Psoas muscle (tissue), 8 donors: Measurements from ENCODE around the gene ZNF622. TPM values are rescaled to one million over a fixed set of nuclear protein-coding genes. Genes with fewer than 3 reads are reported as not detected.

Source experiments
- ATAC-seq, 4 donors: fragments of 200-7000 bp; cut with Tn5 transposase; one replicate each; pipeline ENCODE4 v1.9.1; 2020; ENCODE audit warnings: moderate library complexity in 3 of 4, mild to moderate bottlenecking in 2 of 4
- DNase-seq, 2 donors: peaks; one replicate each; pipeline ENCODE4 v3.0.0-alpha.2; 2020
- H3K27ac ChIP-seq: fragments of 200-600 bp; one replicate; pipeline ENCODE4 v1.8.0; 2022
- H3K27me3 ChIP-seq, 3 donors: fragments of 200-600 bp in 1 of 3; one replicate each; pipeline versions ENCODE4 v1.6.1 to v1.8.0; 2013 to 2022; ENCODE audit warnings: low read length in 2 of 3, mild to moderate bottlenecking in 2 of 3, moderate library complexity in 1 of 3; ENCODE audit not compliant: insufficient read depth in 3 of 3
- H3K36me3 ChIP-seq, 2 donors: fragments of 200-600 bp in 1 of 2; one replicate each; pipeline versions ENCODE4 v1.6.1 to v1.8.0; 2013 to 2022; ENCODE audit warnings: low read depth in 1 of 2, mild to moderate bottlenecking in 1 of 2, moderate library complexity in 1 of 2; ENCODE audit not compliant: insufficient read depth in 1 of 2
- H3K4me1 ChIP-seq: fragments of 200-600 bp; one replicate; pipeline ENCODE4 v1.8.0; 2022
- H3K4me3 ChIP-seq: fragments of 200-600 bp; one replicate; pipeline ENCODE4 v1.8.0; 2022; ENCODE audit warnings: mild to moderate bottlenecking
- H3K9me3 ChIP-seq: fragments of 200-600 bp; one replicate; pipeline ENCODE4 v1.8.0; 2022
- WGBS, 3 donors: extraction: QIAGEN DNeasy Blood & Tissue Kit; methylation state at CpG; one replicate each; pipeline versions ENCODE4 v1.1.6 to v1.1.7; 2013; 5-methylcytosine and 5-hydroxymethylcytosine counted together
- intact Hi-C, 2 donors: fragments of 100-400 bp; cut with DNase I; formaldehyde crosslinking; loops; one replicate each; pipeline versions ENCODE4 v1.11.0 to v1.14.2; 2022
- long read RNA-seq, 2 donors: library from polyadenylated mRNA; unstranded; transcript quantifications; one replicate each; pipeline ENCODE4 v2.0.0, GENCODE V29; 2021
- polyA plus RNA-seq, 3 donors: library from polyadenylated mRNA; stranded (reverse); fragments of 200-250 nt; gene quantifications; one replicate each; pipeline ENCODE4 v1.2.3, GENCODE V29; 2013
- total RNA-seq, 4 donors: library from RNA; stranded (reverse); fragmentation: NEBNext Ultra II Directional in 2 of 4; extraction: Animal tissue kit (Norgen Biotek cat#: 25700) in 2 of 4; gene quantifications; one replicate each; pipeline versions ENCODE4 v1.2.1 to v1.2.4, GENCODE V29; 2021 to 2023
- TF ChIP-seq, protein P1 (sequence below): fragments of 200-600 bp; IDR thresholded peaks from one replicate; pipeline ENCODE4 v1.8.0; 2022; ENCODE audit warnings: antibody characterized with exemption
- donor health status: healthy with polysubstance abuse.
- donor health status: DM: no; HTN: no; CAD: no; lungs with moderate emphysema.
- donor health status: Bipolar disorder and iron deficiency.
- donor health status: healthy.
- donor health status: DM: yes; HTN: yes; CAD: no.
- donor health status: DM: no; HTN: no; CAD: no.
- donor health status: DM: no; HTN: no; CAD: no.
- donor health status: DM: yes; HTN: yes; CAD: no.

Gene ZNF622, protein sequence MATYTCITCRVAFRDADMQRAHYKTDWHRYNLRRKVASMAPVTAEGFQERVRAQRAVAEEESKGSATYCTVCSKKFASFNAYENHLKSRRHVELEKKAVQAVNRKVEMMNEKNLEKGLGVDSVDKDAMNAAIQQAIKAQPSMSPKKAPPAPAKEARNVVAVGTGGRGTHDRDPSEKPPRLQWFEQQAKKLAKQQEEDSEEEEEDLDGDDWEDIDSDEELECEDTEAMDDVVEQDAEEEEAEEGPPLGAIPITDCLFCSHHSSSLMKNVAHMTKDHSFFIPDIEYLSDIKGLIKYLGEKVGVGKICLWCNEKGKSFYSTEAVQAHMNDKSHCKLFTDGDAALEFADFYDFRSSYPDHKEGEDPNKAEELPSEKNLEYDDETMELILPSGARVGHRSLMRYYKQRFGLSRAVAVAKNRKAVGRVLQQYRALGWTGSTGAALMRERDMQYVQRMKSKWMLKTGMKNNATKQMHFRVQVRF
- total RNA-seq = 10 to 100 TPM; 11.8 to 77.2 (median 24.7) TPM
- polyA plus RNA-seq = 100 to 1,000 TPM in 1 of 3 donors, 10 to 100 TPM in 2; 43.5 to 142 (median 75.8) TPM
- long read RNA-seq, donor 1, transcript ZNF622-201 (6 exons, 1,699 nt) = major isoform, 15 of 15 reads
- long read RNA-seq, donor 1, partial matches to known transcripts = 0 of 15 reads
- long read RNA-seq, donor 1, other reads (novel, unspliced or antisense) = 0 of 15 reads
- long read RNA-seq, donor 2, transcript ZNF622-201 (6 exons, 1,699 nt) = major isoform, 162 of 166 reads
- long read RNA-seq, donor 2, partial matches to known transcripts = 1 of 166 reads
- long read RNA-seq, donor 2, other reads (novel, unspliced or antisense) = 3 of 166 reads

DNA sequence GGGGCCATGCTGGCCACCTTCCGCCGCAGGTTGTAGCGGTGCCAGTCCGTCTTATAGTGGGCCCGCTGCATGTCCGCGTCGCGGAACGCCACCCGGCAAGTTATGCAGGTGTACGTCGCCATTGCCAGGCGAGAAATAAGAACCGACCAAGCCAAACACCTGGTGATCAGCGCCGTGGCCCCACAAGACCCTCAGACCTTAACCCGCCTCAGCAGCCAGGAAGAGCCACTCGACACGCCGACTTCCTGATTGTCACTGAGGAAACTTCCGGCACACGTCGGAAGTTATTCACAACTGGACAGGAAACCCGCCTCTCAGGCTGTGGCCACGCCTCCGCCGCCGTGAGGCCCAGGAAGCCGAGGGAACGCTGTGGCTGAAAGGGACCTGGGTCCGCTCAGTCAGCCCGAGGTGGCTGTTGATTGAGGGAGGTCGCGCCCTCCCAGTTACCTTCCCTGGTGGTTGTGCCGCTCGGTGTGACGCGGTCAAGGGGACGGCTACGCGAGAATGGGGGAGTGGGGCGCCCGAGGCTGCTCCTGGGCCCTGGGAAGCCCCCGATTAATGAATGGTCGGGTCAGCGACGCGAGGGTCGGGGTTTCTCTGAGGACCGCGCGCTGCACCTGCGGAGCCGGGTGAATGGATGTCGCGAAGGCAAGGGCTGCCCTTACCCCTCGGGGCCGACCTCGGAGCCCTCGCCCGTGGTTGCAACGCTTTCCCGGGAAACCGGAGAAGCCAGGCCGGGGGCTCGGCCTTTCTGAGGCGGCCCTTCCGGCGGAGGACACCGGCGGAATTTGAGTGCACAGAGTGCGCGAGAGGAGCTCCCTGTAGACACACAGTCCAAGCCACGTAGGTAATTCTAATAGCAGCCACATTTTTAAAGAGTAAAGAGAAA lies at the start of gene ZNF622:
Gene ZNF622 (minus strand): TSS at position 257 of the 889 bp plus-strand sequence. CDS start 135 bp downstream, at position 122.
- intact Hi-C loops = loop anchor here in 1 of 2 donors (5.0 to 10.0 kb wide), 2 partner anchors 202 to 739 kb away; no protein-coding TSS in a partner anchor
- TF ChIP-seq, protein P1, sequence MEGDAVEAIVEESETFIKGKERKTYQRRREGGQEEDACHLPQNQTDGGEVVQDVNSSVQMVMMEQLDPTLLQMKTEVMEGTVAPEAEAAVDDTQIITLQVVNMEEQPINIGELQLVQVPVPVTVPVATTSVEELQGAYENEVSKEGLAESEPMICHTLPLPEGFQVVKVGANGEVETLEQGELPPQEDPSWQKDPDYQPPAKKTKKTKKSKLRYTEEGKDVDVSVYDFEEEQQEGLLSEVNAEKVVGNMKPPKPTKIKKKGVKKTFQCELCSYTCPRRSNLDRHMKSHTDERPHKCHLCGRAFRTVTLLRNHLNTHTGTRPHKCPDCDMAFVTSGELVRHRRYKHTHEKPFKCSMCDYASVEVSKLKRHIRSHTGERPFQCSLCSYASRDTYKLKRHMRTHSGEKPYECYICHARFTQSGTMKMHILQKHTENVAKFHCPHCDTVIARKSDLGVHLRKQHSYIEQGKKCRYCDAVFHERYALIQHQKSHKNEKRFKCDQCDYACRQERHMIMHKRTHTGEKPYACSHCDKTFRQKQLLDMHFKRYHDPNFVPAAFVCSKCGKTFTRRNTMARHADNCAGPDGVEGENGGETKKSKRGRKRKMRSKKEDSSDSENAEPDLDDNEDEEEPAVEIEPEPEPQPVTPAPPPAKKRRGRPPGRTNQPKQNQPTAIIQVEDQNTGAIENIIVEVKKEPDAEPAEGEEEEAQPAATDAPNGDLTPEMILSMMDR = no peak
- H3K4me3 ChIP-seq = peak within 1 kb of the TSS; percentile 83
- peak within 1 kb of the TSS; percentile 89 for H3K27ac ChIP-seq
- WGBS, 3 donors = 0 to 1% (median 0%) methylated on average over 69 to 75 of the region's 75 CpGs
- H3K9me3 ChIP-seq = no peaks in the 10 kb centered on the region
- no peaks in the 10 kb centered on the region for H3K27me3 ChIP-seq
- peaks cover 9 to 27% of the 10 kb centered on the region in 2 donors for H3K36me3 ChIP-seq
- ATAC-seq (peak; percentile 81 to 89 (median 86)), DNase-seq (peak; percentile 90 to 95)
- peaks cover 77% of the 10 kb centered on the region for H3K4me1 ChIP-seq

DNA sequence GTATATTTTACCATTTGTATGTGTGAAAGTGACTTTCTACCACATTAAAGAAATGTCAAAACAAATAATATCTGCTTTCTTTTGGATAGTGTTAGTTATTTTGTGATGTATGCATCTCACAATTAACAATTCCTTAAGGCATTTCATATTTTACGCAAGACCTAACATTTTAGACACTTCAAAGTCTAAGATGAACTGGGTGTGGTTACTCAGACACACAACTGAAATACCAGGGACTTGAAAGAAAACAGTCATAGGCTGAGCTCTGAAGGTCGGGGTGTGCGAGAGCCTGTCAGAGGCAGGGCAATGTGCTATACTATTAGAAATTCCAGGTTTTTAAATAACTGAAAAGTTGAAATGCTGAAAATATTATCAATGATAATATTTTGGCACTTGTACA lies 44.5 kb upstream of the ZNF622 start:
- Histone ChIP-seq H3K36me3 (no peaks in the 10 kb centered on the region), H3K9me3 (no peaks in the 10 kb centered on the region), H3K27me3 (no peaks in the 10 kb centered on the region), H3K27ac (peak overlapping the region; percentile 95), H3K4me3 (no peak overlapping the region), H3K4me1 (peaks cover 3% of the 10 kb centered on the region)
- intact Hi-C loops = no loop called here
- ATAC-seq (no peak), DNase-seq (no peak)
- 90 to 97% (median 96%) methylated on average over 3 of the region's 3 CpGs for WGBS, 3 donors
- TF ChIP-seq, protein P1 = no peak

DNA sequence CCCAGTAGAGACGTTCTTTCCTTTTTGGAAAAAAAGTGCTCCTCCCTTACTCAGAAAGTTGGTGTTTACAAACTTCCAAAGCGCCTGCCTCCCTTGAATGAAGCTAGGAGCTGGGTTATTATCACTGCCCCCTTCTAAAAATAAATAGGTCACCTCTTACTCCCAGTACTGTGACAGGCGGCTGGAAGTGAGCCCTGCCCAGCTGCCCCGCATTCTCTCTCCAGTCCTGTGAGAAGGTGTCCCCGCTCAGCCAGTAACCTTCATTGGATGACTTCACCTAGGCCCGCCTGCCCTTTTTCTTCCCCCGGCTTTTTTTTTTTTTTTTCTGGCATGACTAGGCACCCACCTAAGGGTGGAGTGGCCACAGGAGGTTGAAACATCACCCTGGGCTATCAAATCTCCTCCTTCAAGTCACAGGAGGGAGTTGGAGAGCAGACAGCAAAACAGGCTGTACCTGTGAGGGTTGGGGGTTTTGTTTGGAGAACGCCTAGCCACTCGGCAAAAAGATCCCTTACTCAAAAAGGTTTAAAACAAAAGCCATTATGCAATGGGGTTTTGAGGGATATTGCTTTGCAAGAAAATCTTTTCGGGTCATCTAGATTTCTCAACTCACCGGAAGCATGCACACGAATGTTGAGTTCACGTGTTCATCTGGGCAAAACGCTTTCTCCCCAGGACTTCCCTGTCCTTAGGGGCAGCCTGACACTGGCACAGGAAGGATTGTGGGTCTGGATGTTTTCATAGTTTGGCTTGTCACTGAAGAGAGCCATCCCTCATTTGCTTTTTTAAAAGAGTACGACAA lies 43.3 kb upstream of the ZNF622 start:
- H3K27ac ChIP-seq = peak overlapping the region; percentile 95
- peak; percentile 89 to 97 (median 92) for ATAC-seq
- TF ChIP-seq, protein P1 = no peak

More for the DNA sequence above, 43.3 kb upstream of the ZNF622 start:
- peak; percentile 66 to 92 for DNase-seq
- H3K9me3 ChIP-seq = no peaks in the 10 kb centered on the region
- H3K27me3 ChIP-seq = no peaks in the 10 kb centered on the region
- H3K4me3 ChIP-seq = peak overlapping the region; percentile 68
- intact Hi-C loops = loop anchor here (2.0 to 5.0 kb wide), 2 partner anchors 30 to 38 kb away; no protein-coding TSS in a partner anchor
- H3K36me3 ChIP-seq = peaks cover 0 to 10% of the 10 kb centered on the region in 2 donors
- 15 to 34% (median 16%) methylated on average over 15 of the region's 15 CpGs for WGBS, 3 donors
- H3K4me1 ChIP-seq = peaks cover 8% of the 10 kb centered on the region
